HG02870 (cell line): ENCODE data around the gene DNAJB5.
"Not testable (repeated sequence)": the region's sequence is repeated elsewhere in the genome, so short reads cannot be mapped to it uniquely, and the experiment has no call there.

Experiments
- ATAC-seq: cut with Tn5 transposase; IDR thresholded peaks from one replicate; pipeline ENCODE4 v1.9.1; 2021; ENCODE audit warnings: mild to moderate bottlenecking, moderate library complexity; ENCODE audit not compliant: unreplicated experiment

The DNAJB5 gene

DNA sequence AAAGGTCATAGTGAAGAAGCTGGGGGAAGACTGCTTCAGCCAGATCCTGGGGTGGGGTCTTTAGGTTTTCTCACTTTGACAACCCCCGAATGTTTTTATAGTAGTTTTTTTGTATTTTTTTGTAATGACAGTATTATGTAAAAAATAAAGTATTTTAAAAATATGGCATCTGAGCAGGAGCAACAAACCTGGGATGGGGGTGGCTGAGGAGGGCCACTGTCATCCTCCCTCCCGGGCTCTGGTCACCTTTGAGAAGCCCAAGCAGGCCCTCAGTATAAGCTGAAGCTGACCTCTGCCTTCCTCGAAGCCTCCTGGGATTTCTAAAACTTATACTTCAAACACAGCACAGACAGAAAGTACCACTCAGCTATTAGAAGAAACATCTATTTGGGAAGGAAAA is 8.7 kb downstream of the DNAJB5 start:
- ATAC-seq = no peak

DNA sequence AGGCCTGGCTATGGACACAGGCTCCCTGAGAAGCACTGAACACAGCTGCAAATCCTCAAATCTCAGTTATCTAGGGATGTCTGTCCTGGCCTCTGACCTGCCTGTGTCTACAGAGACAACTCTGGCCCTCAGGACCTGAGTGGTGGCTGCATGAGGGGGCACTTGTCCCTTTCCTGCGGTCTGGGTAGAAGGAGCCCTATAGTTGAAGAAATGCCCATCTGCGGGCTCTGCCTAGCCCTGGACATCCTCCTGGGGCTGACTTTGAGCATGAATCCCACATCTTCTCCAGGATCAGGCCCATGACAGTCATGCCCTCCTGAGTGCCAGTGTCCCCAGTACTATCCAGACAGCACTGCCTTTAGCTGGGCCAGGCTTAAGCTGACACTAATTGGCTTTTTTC is 10.0 kb downstream of the DNAJB5 start:
- no peak for ATAC-seq

DNA sequence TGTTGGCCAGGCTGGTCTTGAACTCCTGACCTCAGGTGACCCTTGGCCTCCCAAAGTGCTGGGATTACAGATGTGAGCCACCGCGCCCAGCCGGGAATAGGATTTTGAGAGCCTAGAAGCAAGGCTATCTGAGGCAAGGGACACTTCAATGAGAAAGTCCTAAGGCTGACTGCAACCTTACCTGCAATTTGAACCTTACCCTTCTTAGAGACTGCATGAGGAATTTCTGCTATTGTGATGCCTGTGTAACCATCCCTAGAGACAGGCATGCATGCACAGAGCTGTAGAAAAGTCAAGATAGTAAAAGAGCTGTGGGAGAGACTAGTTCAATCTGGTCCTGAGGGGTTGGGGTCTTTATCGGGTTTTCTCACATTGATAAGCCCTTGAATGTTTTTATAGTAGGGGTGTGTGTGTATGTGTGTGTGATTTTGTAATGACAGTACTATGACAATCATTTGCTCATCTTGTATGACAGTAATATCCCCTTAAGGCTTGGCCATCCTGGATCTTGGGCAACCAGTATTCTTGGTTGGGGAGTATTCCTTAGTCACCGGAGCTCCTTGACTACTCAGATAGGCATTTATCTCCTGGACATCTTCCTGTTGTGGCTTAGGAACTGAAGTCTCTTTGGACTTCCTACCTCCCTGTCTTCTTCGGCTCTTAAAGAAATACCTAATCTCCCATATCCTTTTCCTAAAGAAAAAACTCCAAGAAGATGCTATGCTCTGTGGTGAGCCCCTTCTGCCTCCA is 11.2 kb downstream of the DNAJB5 start:
- no peak for ATAC-seq

DNA sequence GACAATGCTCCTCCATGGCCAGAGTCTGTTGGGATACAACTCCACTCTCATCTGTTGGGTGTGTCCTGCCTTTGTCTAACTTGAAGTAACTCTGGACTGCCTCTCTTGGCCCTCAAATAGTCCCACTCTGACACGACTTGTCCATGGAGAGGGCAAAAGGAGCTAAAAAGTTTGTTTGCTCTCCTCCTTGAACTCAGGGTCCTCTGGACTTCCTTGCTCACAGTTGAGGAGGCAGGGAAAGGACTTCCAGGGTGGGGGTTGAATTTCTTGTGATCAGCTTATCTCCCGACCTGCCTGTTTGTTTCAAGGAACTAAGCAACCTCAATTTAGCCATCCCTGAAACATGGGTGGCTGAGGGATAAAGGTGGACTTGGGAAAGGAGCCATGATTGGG is 11.7 kb downstream of the DNAJB5 start:
- no peak for ATAC-seq

DNA sequence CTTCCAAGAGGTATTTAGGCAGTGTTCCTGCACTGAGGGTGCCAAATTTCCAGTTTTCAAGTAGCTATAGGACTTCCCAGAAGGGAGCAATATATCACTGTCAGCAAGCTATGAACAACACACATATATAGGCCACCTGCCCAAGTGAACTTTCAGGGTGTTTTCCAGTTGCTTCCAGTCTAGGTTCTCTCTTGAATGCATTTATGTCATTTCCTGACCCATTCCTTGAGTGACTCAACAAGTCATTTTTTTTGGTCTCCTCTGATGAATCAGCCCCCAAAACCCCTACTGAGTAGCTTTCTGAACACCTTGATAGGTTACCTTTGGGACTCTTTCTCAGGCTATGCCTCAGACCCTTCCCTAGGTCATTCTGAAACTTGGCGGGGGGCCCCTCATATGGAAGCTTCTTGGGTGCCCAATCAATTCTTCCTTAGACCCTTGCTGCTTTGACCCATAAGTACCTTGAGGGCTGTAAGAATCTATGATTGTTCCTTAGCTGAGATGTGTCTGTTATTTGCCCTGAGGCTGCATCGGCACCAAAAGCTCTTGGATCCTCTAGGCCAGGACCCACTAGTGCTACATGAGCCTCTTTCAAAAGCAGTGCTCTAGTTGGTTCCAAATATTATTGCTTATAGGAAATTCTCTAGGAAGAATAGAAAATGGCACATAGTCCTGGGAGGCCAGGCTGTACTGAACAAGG is 12.4 kb downstream of the DNAJB5 start:
- peak; percentile 75 for ATAC-seq

DNA sequence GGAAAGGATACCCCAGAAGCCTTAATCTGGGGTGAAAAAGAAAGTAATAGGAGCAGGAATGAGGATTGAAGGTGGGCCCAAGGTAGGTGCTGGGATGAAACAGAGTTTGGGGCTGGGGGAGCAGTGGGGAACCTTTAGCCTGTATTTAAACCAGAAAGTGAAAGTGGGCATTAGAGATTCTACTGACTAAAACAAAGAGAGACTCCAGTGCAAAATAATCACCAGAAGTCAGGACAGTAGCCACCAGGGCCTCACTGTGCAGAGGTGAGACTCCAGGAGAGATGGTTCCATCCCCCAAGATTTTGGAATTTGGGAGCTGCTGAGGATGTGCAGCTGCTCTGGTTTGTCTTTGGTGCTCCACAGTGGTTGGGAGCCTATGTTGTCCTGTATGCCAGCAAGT is 13.1 kb downstream of the DNAJB5 start:
- no peak for ATAC-seq

DNA sequence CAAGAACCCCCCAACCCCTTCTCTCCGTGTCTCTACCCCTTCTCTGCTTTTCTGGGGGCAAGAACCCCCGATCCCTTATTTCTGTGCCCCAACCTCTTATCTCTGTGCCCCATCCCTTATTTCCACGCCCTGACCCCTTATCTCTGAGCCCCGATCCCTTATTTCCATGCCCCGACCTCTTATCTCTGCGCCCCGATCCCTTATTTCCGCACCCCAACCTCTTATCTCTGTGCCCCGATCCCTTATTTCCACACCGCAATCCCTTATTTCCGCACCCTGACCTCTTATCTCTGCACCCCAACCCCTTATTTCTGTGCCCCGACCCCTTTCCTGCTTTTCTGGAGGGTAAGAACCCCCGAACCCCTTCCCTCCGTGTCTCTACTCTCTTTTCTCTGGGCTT is 14.8 kb downstream of the DNAJB5 start:
- not testable (repeated sequence) for ATAC-seq

DNA sequence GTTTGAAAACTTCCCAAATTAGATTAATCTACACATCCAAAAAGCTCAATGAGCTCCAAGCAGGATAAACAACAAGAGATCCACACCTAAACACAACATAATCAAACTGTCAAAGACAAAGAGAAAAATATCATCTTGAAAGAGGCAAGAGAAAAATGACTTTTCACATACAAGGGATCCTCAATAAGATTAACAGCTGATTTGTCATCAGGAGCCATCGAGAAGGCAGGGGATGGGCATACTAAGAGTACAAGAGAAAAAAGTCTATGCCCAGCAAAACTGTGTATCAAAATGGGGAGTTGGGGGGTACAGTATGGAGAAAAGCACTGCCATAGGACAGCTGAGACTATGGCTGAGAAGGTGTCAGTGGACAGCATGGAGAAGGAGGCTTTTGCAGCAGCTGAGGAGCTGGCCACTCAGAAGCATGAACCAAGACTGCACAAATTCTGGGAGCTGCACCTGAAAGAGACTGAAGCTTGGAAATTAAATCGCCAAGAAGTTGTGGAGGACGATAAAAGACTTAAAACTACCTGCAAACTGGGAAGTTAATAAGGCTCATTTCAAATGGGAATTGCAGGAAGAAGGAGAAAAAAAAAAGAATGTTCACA is 20.9 kb downstream of the DNAJB5 start:
- ATAC-seq = no peak

DNA sequence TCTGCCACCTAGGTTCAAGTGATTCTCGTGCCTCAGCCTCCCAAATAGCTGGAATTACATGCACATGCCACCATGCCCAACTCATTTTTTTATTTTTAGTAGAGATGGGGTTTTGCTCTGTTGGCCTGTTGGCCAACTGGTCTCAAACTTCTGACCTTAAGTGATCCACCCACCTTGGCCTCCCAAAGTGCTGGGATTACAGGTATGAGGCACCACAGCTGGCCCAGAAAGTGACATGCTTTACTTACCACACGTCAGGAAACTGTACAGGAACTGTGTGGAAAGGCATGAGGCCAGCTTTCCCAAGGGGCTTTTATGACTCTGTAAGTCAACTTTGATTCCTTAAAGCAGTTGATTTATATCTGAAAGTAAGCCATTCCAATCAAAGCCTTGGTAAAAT is 25.0 kb downstream of the DNAJB5 start:
- no peak for ATAC-seq

DNA sequence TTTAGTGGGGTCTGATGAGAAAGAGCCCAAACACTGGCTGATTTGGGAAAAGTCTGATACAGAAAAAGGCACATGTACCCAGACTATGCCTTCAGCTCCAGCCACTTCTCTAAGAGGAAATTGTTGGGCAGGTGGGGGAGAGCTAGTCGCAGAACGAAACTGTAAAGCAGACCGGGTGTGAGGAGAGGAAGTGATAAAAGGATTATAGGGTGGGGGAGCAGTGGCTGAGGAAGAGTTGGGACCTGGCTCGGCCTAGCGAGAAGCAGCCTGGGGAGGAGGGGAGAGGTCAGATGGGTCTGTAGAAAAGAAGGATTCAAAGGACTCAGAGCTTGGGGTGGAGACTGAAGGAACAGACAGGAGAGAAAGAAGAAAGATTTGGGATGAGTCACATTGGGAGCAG is 33.9 kb downstream of the DNAJB5 start:
- ATAC-seq = not testable (repeated sequence)

DNA sequence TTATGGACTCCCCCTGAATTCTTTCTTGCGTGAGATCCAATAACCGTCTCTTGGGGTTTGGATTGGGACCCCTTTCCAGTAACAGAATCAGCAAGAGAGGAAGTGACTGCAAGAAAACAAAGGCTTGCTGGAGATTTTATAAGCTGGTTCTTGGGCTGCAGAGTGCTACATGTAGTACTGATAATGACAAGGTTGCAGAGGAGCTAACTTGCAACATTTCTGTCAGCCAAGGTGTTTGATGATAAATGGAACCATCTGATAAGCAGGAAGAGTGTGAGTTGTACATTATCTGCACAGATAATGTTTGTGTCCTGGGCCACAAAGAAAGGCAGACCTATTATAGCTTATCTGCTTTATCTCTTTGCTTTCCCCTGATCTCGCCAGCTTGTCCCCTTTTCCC is 37.1 kb downstream of the DNAJB5 start:
- no peak for ATAC-seq

DNA sequence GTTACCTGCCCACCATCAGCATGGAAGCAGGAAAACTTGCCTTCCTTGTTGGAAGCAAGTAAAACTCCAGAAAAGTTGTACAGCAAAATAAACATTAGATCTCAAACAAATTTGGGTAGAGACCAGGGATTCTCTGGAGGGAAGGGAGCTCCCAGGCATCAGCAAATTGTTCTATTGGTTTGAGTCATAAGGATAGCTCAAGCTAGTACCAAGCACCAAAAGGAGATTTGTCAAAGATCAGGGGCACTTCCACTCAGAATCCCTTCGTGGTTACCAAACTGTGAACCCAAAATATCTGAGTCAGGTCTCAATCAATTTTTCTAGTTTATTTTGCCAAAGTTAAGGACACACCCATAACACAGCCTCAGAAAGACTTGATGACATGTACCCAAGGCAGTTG is 37.8 kb downstream of the DNAJB5 start:
- no peak for ATAC-seq

DNA sequence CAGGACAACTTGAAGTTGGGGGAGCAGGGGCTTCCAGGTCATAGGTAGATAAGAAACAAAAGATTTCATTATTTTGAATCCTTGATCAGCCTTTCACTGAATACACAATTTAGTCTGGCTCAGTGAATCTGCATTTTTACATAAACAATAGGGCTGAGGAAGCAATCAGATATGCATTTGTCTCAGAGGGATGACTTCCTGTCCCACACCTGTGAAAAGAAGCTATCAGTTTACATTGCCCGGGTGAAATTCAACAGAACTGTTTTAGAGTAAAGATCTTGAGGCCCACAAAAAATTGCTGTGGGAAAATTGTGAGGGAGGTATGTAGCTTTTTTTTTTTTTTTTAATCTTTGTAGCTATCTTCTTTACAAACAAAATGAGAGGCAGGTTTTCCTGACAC is 38.3 kb downstream of the DNAJB5 start:
- ATAC-seq = no peak

DNA sequence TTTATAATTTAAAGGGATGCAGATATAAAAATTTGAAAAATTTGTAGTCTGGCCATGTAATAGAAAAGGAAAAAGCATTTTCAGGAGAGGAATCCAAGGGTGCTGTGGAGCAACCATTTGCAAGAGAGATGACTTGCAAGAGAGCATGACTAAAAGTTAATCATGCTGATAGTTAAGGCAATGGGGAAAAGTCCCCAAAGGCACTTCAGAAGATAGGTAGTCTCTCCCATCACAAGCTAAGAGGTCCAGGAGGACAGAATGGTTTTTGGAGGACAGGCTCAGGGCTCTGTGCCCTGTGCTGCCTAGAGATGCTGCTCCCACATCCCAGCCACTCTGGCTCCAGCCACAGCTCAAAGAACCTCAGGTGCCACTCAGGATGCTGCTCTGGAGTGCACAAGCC is 38.8 kb downstream of the DNAJB5 start:
- no peak for ATAC-seq

DNA sequence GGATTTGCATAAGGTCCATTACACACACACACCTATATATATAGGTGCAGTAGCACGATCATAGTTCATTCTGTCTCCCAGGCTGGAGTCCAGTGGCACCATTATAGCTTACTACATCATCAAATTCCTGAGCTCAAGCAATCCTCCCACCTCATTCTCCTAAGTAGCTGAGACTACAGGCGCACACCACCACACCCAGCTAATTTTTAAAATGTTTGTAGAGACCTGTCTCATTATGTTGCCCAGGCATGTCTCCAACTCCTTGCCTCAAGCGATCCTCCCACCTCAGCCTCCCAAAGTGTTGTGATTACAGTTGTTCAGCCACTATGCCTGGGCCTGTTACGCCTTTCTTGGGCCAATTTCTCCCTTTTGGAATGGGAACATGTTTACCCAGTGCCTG is 39.7 kb downstream of the DNAJB5 start:
- ATAC-seq = no peak

DNA sequence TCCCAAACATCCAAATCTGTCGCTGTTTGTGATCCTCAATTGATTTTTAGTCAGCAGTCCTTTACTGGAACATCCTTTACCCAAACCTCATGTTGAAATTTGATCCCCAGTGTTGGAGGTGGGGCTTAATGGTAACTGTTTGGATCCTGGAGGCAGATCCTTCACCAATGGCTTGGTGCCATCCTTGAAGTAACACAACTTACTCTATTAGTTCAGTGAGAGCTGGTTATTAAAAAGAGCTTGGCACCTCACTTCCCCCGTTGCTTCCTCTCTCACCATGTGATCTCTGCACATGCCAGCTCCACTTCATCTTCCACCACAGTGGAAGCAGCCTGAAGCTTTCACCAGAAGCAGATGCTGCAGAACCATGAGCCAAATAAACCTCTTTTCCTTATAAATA is 40.3 kb downstream of the DNAJB5 start:
- no peak for ATAC-seq

DNA sequence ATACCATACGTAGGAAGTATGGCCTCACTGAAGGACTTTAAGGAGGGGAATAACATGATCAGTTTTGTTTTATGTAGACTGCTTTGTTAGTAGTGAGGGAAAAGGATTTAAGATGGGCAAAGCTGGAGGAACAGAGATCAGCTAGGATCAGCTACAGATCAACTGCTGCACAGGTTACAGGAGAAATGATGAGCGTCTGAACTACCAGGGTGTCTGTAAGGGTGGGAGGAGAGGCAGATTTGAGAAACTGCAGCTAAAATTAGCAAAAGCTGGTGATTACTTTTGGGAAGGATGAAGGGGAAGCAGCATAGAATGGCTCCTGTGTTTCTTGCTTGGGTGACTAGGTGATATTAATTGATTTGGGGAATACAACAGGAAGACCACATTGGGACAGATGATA is 43.6 kb downstream of the DNAJB5 start:
- ATAC-seq = no peak

DNA sequence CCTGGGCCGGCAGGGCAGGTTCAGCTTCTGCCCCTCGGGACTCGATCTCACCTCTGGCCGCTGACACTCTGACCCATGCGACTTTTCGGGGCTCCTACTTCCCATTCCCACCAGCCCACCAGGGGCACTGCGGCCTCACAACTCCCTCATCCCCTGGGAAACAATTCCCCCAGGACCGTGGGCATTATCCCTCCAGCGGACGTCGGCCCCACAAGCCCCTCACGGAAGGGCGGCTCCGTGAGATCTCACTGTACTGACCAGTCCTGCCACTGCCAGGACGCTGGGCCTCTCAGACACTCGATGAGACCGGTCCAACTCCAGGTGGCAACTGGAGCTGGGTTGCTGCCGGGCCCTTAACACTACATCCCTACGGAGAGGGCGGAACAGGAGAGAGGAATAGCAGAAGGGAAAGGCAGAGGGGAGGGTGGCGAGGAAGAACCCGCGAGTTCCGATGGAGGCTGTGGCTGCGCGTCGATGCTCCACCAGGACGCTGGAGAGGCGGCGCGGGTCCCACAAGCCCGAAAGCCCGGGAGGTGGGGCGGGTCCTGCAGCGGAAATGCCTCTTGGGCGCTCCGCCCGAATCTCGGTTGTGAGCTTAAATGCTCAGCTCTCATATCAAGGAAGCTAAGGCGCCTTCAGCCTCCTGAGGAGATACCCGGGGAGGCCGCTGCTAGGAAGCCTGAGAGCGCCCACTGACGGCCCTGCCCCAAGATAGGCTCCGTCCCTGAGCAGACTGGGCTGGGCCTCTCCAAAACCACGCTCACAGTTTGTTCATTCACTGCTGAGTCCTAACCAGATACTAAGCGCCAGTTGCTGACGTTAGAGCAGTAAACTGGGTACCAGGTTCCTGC is 46.5 kb downstream of the DNAJB5 start:
- no peak for ATAC-seq

DNA sequence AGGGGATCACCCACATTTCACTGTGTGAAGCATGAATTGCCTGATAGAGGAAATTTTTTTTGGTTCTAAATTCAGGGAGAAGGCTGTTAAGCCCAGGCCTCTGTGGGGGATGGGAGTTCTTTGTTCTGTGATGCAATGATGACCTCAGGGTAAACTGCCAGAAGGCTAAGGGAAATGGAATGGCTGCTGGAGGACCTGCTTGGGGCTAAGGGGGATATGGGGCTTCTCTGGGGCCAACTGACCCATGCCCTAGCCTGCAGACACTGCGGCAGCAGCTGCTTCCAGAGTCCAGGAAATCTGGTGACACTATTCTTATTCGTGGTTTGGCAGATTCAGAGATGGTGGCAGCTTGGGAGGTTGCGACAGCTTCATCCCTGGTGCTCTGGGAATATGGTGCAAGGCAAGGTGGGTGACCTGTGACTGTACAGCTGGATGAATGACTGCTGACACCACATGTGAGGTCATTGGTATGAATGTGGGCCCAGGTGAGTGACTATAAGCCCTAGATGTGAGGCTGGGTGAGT is 52.6 kb downstream of the DNAJB5 start:
- ATAC-seq = no peak

DNA sequence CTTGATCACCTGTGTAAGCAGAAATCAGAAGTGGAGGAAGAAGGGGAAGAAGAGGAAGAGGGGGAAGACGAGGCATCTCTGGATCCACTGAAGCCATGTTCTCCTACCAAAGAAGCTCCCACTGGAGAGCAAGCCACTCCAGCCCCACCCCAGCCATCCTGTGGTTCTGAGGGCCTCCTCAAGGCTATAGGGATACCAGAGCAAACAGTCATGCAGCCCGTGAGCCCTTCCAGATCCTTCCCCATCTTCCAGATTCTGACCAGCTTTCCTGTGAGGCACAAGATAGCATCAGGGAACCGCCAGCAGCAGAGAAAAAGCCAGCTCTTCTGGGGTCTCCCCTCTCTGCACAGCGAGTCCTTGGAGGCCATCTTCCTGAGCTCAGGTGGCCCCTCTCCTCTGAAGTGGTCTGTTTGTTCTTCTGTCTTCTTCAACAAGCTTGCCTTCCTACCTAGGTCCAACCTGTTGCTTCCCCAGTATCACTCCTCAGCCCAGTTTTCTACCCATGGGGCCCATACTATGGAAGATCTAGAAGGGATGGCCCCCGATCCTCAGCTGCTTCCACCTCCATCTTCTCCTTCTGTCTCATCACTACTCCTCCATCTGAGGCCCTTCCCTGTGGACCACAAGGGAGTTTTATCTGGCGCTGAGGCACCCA is 53.5 kb downstream of the DNAJB5 start:
- no peak for ATAC-seq

DNA sequence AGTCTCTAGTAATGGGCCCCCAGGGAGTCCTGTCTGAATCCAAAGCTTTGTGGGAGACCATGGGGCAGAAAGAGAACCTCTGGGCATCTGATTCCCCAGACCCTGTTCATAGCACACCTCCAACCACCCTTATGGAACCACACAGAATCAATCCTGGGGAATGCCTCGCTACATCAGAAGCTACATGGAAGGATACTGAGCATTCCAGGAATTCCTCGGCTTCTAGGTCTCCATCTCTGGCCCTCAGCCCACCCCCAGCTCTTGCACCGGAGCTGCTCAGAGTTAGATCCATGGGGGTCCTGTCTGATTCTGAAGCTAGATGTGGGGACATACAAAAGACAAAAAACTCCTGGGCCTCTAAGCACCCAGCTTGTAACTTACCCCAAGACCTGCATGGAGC is 54.5 kb downstream of the DNAJB5 start:
- ATAC-seq = no peak
